GM21723 (cell line): Measurements from ENCODE around the gene LOXL1.

Source experiments
- ATAC-seq: cut with Tn5 transposase; IDR thresholded peaks from one replicate; pipeline ENCODE4 v1.9.1; 2021; ENCODE audit warnings: mild to moderate bottlenecking, moderate library complexity; ENCODE audit not compliant: unreplicated experiment

The LOXL1 gene

DNA sequence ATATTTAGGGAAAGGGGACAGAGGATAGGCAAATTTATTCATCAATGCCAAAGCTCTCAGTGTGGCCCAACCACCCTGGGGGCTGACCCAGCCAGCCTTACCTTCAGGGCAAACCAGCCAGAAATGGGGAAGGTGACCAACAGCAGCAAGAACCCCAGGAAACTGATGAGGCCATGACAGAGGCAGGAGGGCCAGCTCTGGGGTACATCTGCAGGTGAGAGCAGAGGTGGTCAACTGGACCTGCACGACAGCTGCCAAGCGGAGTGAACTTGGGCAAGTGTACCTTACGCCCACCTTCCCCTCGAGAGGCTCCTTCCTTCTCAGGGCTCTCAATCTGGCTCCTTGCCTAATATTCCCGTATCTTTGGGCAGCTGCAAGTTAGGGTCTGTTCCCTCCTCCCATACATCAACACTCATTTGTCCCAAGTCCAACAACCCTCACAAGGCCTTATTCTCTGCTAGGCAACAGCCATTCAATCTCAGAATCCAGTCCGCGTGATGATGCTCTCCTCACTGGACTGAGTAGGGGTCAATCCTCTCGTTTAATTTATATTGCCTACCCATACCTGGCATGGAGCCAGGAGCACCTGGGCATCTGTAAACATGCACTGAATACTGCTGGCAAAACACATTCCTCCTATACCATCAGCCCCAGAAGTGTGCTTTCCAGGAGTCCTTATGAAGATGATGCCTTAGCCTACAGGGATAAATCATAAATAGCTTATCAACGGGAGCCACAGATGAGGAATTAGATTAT lies 64.2 kb downstream of the LOXL1 start:
- ATAC-seq: no peak

- ATAC-seq: no peak
These were observed 65.0 kb downstream of the LOXL1 start for GRCh38 chr15:73991260-73991659.

DNA sequence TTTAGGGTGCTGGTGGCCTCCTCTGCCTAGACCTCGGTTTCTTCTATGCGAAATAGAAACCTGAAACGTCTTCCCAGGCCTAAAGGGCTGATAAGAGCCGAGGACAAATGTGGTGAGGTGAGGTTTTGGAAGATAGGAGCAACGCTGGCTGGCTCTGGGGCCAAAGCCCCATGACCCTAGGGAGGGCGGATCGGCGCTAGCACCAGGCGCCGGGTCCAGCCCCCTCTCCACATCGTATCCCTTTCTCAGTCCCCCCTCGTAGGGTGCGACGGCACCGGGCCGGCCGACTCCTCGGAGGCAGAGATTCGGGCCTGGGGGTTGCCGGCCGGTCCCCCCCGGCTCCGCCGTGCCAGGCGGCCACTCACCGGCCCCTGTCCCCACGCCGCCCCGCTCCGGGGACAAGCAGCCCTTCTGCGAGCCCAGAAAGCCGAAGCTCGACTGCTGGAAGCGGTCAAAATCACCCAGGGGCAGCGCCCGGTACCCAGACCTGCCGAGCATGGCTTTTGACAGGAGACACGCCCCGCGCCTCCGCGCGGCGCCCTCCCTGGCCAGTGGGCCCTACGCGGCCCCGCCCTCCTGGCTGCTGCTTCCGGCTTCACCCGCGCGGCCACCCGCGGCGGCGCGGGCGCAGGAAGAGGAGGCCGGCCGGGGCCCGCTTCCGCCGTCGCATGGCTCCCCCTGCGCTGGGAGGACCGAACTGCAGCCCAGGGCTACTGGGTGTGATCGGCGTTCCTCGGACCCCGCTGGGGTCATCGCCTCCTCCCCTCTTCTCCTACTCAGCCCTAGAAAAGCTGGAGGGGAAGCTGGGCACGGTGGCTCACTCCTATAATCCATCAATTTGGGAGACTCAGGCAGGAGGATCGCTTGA lies 65.7 kb downstream of the LOXL1 start, which contains the start of gene STOML1:
STOML1 (minus strand) TSS at position 570 of the 868 bp plus-strand sequence; CDS start at position 498, 72 bp downstream.
- peak; percentile 58 for ATAC-seq

GRCh38 chr15:73992594-73992898 lies 66.3 kb downstream of the LOXL1 start:
- ATAC-seq: no peak

DNA sequence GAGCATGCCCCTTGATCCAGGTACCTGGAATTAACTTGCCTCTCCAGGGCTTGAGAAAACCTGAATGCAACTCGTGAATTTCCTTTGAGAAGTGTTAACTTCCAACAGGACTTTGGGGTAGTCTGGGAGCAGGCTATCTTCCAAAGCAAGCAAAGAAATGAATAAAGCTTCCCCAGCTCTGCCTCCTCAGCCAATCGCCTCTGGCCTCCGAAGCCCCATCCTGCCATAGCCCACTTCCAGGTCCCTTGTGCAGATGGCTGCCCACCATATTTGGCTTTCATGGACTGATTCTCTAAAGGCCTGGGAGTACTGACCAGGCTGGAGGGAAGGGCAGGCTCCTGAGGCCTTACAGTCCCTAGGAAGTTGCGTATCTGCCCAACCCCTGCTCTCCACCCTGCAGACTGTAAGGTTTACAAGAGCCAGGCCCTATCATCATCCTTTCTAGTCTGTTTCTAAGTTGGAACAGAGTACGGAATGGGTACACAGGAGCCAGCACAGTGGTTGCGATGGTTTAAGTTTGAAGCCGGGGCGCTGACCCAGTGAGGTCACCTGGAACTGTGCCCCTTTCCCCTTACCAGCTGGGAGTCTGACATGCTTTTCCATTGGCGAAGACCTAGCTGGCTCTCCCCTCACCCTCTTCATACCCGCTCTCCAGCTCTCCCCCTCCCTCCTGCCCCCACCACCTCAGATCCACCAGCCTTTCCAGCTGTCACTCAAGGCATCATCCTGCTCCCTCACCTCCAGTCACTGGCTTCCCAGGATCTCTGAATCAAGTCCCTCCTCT lies 67.1 kb downstream of the LOXL1 start:
- no peak for ATAC-seq

DNA sequence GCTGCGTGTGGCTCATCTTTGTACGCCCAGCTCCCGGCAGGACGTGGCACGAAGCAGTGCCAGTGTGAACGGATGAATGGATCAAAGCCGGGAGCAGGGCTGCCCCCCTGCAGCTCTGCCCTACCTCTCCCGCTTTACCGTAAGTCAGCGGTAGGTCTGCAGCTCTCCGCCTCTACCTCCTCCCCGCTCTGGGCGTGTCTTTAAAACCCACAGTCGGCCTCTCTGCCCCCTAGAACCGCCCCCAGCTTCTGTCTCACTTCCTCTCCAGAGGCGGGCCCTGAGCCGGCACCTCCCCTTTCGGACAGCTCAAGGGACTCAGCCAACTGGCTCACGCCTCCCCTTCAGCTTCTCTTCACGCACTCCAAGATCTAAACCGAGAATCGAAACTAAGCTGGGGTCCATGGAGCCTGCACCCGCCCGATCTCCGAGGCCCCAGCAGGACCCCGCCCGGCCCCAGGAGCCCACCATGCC lies 68.2 kb downstream of the LOXL1 start, which contains the start of gene PML:
PML (plus strand) TSS at position 304 of the 471 bp plus-strand sequence; CDS start at position 401, 97 bp downstream.
- ATAC-seq: peak; percentile 71

- ATAC-seq: no peak
These were observed 68.8 kb downstream of the LOXL1 start for GRCh38 chr15:73994912-73995622.

GRCh38 chr15:73996267-73996666 lies 70.0 kb downstream of the LOXL1 start:
- no peak for ATAC-seq

GRCh38 chr15:73996939-73997338 lies 70.7 kb downstream of the LOXL1 start:
- ATAC-seq: no peak

DNA sequence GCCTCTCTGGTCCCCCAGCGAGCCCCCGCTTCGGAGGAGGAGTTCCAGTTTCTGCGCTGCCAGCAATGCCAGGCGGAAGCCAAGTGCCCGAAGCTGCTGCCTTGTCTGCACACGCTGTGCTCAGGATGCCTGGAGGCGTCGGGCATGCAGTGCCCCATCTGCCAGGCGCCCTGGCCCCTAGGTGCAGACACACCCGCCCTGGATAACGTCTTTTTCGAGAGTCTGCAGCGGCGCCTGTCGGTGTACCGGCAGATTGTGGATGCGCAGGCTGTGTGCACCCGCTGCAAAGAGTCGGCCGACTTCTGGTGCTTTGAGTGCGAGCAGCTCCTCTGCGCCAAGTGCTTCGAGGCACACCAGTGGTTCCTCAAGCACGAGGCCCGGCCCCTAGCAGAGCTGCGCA lies 71.7 kb downstream of the LOXL1 start:
- no peak for ATAC-seq
